Left forelimb (tissue), 1 donor: Measurements from ENCODE around the gene SPAG5.

Experiments used
- DNase-seq: peaks from one replicate; pipeline ENCODE4 v3.0.0-alpha.2; 2018; ENCODE audit warnings: low spot score

The SPAG5 gene

GRCh38 chr17:28598799-28599310, at the start of gene SPAG5:
Gene SPAG5, minus strand, starts transcription at chr17:28599025. Its CDS starts 79 bp downstream, at chr17:28598946.
- DNase-seq = peak; percentile 95

- no peak for DNase-seq
Observed at GRCh38 chr17:28646039-28646754, 47.4 kb upstream of the SPAG5 start.

DNA sequence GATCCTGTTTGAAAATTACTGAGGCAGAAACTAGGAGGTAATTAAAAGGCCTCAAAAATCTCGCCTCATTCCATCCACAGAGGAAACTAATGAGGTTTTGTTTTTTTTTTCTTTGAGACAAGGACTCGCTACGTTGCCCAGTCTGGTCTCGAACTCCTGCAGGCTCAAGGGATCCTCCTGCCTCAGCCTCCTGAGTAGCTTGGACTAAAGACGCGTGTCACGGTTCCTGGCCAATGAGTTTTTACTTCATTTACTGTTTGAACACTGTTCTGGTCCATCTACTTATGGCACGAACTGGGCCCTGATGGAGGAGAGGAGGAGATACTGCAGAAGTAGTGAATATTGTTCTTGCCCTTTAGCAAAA, 46.7 kb upstream of the SPAG5 start:
- DNase-seq = no peak

DNA sequence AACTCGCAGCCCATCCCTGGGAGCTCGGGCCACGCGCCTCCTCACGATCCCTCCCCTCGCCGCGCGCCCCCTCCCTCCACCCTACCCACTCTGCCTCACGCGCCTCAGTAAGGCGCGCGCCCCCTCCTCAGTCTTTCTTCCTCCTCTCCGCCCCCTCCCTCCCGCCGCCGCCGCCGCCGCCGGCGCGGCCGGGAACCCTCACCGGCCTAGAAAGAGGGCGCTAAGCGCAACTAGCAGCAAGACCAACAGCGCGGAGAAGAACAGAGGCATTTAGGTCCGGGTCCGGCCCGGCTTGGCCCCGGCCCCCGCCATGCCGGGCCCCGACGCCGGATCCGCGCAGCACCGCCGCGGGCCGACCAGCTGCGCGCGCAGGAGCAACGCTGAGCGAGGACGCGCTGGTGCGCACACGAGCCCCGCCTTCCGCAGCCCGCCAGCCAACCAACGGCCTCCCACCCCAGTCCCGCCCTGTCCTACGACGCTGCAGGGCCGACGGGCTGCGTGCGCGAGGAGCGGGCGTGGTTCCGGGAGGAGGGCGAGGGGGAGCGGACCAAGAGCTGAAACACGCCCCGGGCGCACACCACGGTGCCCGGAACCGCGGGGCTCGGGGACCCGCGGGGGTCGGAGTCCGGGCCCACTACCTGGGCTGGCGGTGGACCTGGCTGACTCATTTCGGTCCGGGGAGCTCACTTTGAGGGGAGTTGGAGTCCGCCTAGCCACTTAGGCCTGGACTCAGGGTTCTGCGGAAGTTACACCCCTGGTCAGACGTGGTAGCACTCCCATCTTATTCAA, 46.2 kb upstream of the SPAG5 start, which contains the start of gene BLTP2:
TSS of gene BLTP2 (minus strand) at position 372 of the 789 bp plus-strand sequence. CDS start at position 270, 102 bp downstream.
- peak; percentile 97 for DNase-seq

GRCh38 chr17:28643983-28644786, 45.4 kb upstream of the SPAG5 start:
- DNase-seq = peak; percentile 70

DNA sequence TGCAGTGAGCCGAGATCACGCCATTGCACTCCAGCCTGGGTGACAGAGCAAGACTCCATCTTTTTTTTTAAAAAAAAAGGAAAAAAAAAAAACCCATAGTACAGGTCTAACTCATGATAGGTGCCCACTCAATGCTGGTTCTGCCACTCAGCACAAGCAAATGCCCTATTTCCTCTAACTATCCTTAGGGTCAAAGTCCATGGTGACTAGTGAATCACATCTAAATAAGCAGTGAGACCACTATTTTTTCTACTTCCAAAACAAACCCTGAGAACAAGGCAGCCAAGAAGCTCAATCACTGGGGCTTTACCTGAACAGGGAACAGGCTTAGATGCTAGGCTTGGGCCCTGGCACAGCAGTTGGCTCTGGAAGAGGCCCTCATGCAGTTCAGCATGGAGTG, 42.8 kb upstream of the SPAG5 start:
- DNase-seq = no peak

DNA sequence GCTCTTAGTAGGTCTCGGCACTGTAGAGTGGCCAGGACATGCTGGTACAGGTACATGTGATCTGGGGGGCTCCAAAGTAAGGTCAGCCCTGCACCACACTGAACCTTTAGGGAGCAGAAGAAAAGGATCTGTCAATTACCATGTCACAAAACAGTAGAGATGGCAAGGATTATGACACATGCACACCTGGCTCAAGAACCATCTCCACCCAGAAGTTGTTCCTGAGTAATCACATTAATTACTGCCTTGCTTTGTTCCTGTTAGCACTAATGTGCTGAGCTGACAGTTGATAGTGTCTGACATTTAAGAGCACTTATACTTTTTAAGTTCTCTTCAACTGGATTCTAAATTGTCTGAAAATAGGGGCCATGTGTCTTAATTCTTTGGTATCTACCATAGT, 36.7 kb upstream of the SPAG5 start:
- no peak for DNase-seq

- no peak for DNase-seq
Observed at GRCh38 chr17:28634206-28634865, 35.5 kb upstream of the SPAG5 start.

DNA sequence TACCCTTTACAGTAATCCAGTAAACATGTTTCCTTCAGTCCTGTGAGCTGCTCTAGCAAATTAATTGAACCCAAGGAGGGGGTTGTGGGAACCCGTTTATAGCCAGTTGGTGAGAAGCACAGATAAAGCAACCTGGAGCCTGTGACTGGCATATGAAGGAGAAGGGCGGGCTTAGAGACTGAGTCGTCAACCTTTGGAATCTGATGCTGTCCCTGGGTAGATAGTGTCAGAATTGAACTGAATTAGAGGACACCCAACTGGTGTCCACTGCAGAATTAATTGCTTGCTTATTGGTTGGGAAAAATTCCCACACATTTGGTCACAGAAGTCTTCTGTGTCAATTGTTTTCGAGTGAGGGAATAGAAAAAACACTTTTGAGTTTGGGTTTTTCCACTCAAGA, 28.0 kb upstream of the SPAG5 start:
- no peak for DNase-seq

- DNase-seq = no peak
Observed at GRCh38 chr17:28624148-28624547, 25.3 kb upstream of the SPAG5 start.

DNA sequence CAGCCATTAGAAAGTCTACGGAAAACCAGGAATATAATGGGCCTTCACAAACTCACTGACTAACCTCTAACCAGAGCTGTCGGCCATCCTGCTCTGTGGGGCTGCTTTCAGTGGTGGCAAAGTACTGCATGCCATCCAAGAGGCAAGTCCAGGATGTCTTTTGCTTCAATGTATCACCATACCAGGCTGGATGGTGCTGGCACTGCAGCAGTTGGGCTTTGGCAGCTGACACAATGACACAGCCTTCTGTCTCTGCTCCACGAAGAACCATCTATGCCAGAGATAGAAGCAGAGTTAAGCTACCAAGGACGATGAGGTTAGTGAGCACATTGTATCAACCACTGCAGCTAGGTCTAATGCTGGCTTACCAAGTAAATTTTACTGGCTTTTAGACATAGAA, 24.9 kb upstream of the SPAG5 start:
- DNase-seq = no peak

DNA sequence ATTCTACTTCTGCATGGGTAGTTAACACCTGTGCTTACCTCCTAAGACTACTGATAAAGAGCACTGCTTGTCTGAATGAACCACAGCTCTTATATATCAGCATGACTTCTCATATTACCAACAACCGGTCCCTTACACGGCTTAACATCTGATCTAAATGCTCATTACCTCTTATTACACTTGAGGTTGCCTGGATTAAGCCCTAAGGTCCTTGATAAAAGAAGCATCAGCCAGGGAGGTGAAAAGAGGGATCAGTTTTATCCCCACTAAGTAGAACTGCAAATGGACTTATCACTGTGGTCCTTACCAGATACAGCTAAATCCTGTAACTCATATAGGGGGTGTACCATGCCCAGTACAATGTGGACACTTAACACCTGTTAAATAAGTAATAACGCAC, 23.4 kb upstream of the SPAG5 start:
- DNase-seq = no peak

GRCh38 chr17:28620010-28620409, 21.2 kb upstream of the SPAG5 start:
- no peak for DNase-seq

- DNase-seq = no peak
Observed at GRCh38 chr17:28618464-28618863, 19.6 kb upstream of the SPAG5 start.

DNA sequence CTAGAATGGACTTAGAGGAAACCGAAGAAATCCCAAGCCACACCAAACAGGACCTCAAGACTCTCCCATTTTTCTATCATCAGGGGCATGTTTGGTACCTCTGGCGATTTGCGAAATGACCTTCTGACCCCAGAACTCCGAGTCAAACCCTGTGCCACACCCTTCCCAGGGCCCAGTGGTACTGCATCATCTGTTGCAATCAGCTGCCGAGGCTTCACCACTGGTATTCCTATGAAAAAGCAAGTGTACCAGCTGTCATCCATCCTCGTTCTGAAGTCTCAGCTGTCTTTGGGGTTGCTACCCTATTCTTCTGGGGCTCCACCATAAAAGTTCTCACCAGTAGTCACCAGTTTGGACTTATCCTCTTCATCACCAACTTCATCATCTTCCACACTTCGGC, 17.5 kb upstream of the SPAG5 start:
- DNase-seq = no peak

GRCh38 chr17:28615260-28615940, 16.6 kb upstream of the SPAG5 start:
- no peak for DNase-seq

- no peak for DNase-seq
Observed at GRCh38 chr17:28613931-28614381, 15.1 kb upstream of the SPAG5 start, which contains the start of gene RSKR. Gene RSKR, minus strand, starts transcription at chr17:28614185. Its CDS starts 24 bp downstream, at chr17:28614161.

DNA sequence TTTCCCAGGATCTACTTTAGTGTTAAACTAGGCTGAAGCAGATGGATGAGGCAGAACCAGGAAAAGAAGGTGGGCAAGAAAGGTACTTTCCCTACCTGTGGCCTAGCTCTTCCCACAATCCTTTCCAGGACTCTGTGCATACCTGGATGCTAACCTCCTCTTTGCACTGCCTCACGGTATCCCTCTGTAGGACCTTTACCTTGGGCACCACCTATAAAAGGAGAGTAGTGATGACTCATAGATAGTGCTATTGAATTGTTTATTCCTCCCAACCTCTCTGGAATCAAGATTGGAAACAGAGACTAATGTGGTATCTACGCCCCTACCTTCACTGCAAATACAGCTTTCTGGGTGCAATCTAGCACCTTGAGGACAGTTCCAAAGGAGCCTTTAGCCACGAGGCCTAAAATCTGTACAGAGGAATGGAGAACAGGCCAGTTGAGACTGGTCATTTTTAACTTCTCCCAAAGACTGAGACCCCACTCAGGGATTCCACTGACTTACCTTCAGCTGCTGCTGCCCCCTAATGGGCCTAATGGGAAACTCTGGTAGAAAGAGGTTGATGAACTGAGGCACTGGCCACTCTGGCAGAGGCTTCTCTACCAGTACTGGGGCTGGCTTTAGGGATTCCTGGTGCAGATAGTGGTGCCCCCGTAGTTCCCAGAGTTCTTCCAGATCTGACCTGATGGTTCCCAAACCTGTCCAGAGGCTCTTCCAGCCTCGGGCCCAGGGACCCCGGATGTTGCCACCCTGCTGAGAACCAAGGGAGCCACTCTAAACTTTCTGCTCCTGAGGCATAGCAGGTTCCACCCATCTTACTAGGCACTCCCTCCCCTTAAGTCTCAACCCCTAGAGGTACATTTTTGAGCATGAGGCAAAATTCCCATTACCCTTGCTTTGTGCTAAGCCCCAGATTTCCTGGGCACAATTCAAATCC, 14.4 kb upstream of the SPAG5 start:
- DNase-seq = no peak

- DNase-seq = no peak
Observed at GRCh38 chr17:28612531-28612930, 13.7 kb upstream of the SPAG5 start.

GRCh38 chr17:28610376-28610775, 11.6 kb upstream of the SPAG5 start:
- no peak for DNase-seq
